ENCODE measurements around the gene STX8. TPM values are rescaled to one million over a fixed set of nuclear protein-coding genes. Genes with fewer than 3 reads are reported as not detected.

STX8 gene
- total RNA-seq, 1 donor: 77.5 TPM

- TF ChIP-seq, protein P1, sequence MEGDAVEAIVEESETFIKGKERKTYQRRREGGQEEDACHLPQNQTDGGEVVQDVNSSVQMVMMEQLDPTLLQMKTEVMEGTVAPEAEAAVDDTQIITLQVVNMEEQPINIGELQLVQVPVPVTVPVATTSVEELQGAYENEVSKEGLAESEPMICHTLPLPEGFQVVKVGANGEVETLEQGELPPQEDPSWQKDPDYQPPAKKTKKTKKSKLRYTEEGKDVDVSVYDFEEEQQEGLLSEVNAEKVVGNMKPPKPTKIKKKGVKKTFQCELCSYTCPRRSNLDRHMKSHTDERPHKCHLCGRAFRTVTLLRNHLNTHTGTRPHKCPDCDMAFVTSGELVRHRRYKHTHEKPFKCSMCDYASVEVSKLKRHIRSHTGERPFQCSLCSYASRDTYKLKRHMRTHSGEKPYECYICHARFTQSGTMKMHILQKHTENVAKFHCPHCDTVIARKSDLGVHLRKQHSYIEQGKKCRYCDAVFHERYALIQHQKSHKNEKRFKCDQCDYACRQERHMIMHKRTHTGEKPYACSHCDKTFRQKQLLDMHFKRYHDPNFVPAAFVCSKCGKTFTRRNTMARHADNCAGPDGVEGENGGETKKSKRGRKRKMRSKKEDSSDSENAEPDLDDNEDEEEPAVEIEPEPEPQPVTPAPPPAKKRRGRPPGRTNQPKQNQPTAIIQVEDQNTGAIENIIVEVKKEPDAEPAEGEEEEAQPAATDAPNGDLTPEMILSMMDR (IDR thresholded peaks at IDR 0.05; ENCODE audit: insufficient read depth, low read length): no peak
- no peak for DNase-seq (ENCODE audit: low read depth)
- H3K4me3 ChIP-seq (ENCODE audit: low read depth, low read length): no peak overlapping the region
Measured at GRCh38 chr17:9322326-9322725, 253.3 kb downstream of the STX8 start.

- DNase-seq (ENCODE audit: low read depth): no peak
- H3K4me3 ChIP-seq (ENCODE audit: low read depth, low read length): no peak overlapping the region
- TF ChIP-seq, protein P1 (IDR thresholded peaks at IDR 0.05; ENCODE audit: insufficient read depth, low read length): no peak
Measured at GRCh38 chr17:9321890-9322289, 253.7 kb downstream of the STX8 start.

- DNase-seq (ENCODE audit: low read depth): no peak
- no peak overlapping the region for H3K4me3 ChIP-seq (ENCODE audit: low read depth, low read length)
Measured at GRCh38 chr17:9315360-9315759, 260.3 kb downstream of the STX8 start.

DNA sequence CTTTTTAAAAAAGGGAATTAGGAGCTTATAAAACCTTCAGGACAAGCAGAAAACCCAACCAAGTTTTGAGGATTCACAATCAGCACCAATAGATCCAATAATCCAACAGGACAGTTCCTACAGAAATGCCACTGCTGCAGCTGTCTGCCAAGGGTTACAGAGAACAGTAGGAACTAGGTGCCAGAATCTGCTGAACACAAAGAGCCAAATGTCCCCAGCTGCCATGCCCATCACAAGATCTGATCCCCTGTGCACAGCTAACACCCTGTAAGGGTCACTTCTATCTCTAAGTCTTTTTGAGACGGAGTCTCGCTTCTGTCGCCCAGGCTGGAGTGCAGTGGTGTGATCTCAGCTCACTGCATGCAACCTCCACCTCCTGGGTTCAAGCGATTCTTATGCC, 262.3 kb downstream of the STX8 start:
- no peak overlapping the region for H3K4me3 ChIP-seq (ENCODE audit: low read depth, low read length)
- no peak for DNase-seq (ENCODE audit: low read depth)
- TF ChIP-seq, protein P1 (IDR thresholded peaks at IDR 0.05; ENCODE audit: insufficient read depth, low read length): no peak

More at GRCh38 chr17:9315360-9315759, 260.3 kb downstream of the STX8 start:
- TF ChIP-seq, protein P1 (IDR thresholded peaks at IDR 0.05; ENCODE audit: insufficient read depth, low read length): no peak

- TF ChIP-seq, protein P1 (IDR thresholded peaks at IDR 0.05; ENCODE audit: insufficient read depth, low read length): no peak
- no peak overlapping the region for H3K4me3 ChIP-seq (ENCODE audit: low read depth, low read length)
Measured at GRCh38 chr17:9309216-9309615, 266.4 kb downstream of the STX8 start.

GRCh38 chr17:9308069-9308468, 267.6 kb downstream of the STX8 start:
- H3K4me3 ChIP-seq (ENCODE audit: low read depth, low read length): no peak overlapping the region
- TF ChIP-seq, protein P1 (IDR thresholded peaks at IDR 0.05; ENCODE audit: insufficient read depth, low read length): no peak

More at GRCh38 chr17:9309216-9309615, 266.4 kb downstream of the STX8 start:
- DNase-seq (ENCODE audit: low read depth): no peak

DNA sequence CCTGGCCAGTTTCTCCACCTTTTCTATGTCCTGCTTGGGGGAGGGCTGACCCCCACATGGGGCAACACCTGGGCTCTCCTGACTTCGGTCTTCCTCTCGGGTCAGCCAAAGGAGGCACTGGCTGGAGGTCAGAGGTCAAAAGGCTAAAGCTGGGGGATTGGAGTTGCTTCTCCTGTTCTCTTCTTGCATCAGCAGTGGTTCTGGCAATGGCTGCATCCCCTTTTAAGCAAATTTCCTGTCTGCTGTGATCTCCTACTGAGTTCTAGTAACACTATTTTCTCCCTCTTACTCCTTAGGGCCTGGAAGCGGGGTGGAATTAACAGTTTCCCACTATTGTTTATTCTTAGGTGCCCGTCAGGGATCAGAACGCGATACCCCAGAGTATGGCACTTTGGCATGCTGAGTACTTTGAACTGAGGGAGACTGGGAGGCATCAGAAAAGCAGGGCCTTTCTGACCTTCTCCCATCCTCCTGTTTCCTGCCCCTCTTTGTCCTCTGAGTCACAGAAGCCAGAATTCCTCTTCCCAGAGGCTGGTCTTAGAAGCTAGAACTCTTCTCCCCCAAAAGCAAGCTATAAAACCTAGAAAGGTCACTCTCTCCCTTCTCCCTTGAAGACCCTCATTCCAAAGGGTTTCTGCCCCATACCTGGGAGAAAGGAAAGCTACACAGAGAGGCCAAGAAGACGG, 268.2 kb downstream of the STX8 start:
- H3K4me3 ChIP-seq (ENCODE audit: low read depth, low read length): no peak overlapping the region
- TF ChIP-seq, protein P1 (IDR thresholded peaks at IDR 0.05; ENCODE audit: insufficient read depth, low read length): no peak
- peak; percentile 13 for DNase-seq (ENCODE audit: low read depth)

More at GRCh38 chr17:9308069-9308468, 267.6 kb downstream of the STX8 start:
- DNase-seq (ENCODE audit: low read depth): no peak
